Heart right ventricle (tissue), 16 donors: ENCODE data around the gene STAB2. TPM values are rescaled to one million over a fixed set of nuclear protein-coding genes. Genes with fewer than 3 reads are reported as not detected.

Experiments used
- ATAC-seq, 8 donors: fragments of 200-7000 bp; cut with Tn5 transposase; one replicate each; pipeline ENCODE4 v1.9.1; 2020; ENCODE audit warnings: mild to moderate bottlenecking in 8 of 8, moderate library complexity in 8 of 8, moderate number of reproducible peaks in 1 of 8
- DNase-seq, 2 donors: peaks; one replicate each; pipeline ENCODE4 v3.0.0-alpha.2; 2020
- H3K27ac ChIP-seq, 10 donors: fragments of 200-600 bp; sonication (generic) in 2 of 10; one replicate each; pipeline versions ENCODE4 v1.5.0 to v1.8.0; 2020 to 2022; ENCODE audit warnings: mild to moderate bottlenecking in 3 of 10
- H3K27me3 ChIP-seq, 7 donors: fragments of 200-600 bp; one replicate each; pipeline ENCODE4 v1.8.0; 2021 to 2022; ENCODE audit warnings: mild to moderate bottlenecking in 2 of 7
- H3K36me3 ChIP-seq, 9 donors: fragments of 200-600 bp; sonication (generic) in 1 of 9; one replicate each; pipeline versions ENCODE4 v1.5.0 to v1.8.0; 2020 to 2022; ENCODE audit warnings: mild to moderate bottlenecking in 2 of 9
- H3K4me1 ChIP-seq, 9 donors: fragments of 200-600 bp; sonication (generic) in 1 of 9; one replicate each; pipeline versions ENCODE4 v1.5.0 to v1.8.0; 2020 to 2022; ENCODE audit warnings: mild to moderate bottlenecking in 4 of 9
- H3K4me3 ChIP-seq, 10 donors: fragments of 200-600 bp; sonication (generic) in 2 of 10; one replicate each; pipeline versions ENCODE4 v1.5.0 to v1.8.0; 2020 to 2022; ENCODE audit warnings: mild to moderate bottlenecking in 7 of 10, moderate library complexity in 2 of 10
- H3K9me3 ChIP-seq, 11 donors: fragments of 200-600 bp in 10 of 11; sonication (generic) in 2 of 11; one replicate each; pipeline versions ENCODE4 v1.5.0 to v1.8.0; 2013 to 2022; ENCODE audit warnings: mild to moderate bottlenecking in 2 of 11, control low read depth in 1 of 11, moderate library complexity in 1 of 11
- WGBS, 2 donors: extraction: QIAGEN DNeasy Blood & Tissue Kit; methylation state at CpG; one replicate each; pipeline ENCODE4 v1.1.7; 2013; ENCODE audit warnings: inconsistent platforms in 1 of 2; 5-methylcytosine and 5-hydroxymethylcytosine counted together
- intact Hi-C, 10 donors: fragments of 100-400 bp; cut with DNase I; formaldehyde crosslinking; loops; one replicate each; pipeline versions ENCODE4 v1.11.1 to v1.14.2; 2022
- polyA plus RNA-seq, 2 donors: library from polyadenylated mRNA; stranded (reverse); fragments of 200-250 nt; gene quantifications; one replicate each; pipeline ENCODE4 v1.2.3, GENCODE V29; 2013
- total RNA-seq, 10 donors: library from RNA; stranded (reverse); fragmentation: NEBNext Ultra II Directional in 3 of 10; extraction: Animal tissue kit (Norgen Biotek cat#: 25700) in 3 of 10; gene quantifications; one replicate each; pipeline versions ENCODE4 v1.2.1 to v1.2.4, GENCODE V29; 2021 to 2023
- TF ChIP-seq, protein P1 (sequence below), 9 donors: fragments of 200-600 bp; sonication (generic) in 2 of 9; IDR thresholded peaks; one replicate each; pipeline versions ENCODE4 v1.5.0 to v1.8.0; 2021 to 2022; ENCODE audit warnings: antibody characterized with exemption in 9 of 9, mild to moderate bottlenecking in 5 of 9, moderate library complexity in 1 of 9
- donor health status: Arrhythmogenic right ventricular cardiomyopathy.
- donor health status: ischemic (EF 13 %, LVEDD 7.1; RV severe dilation, severe dysfunction).
- donor health status: healthy with polysubstance abuse.
- donor health status: DM: no; HTN: yes; CAD: no.
- donor health status: DM: no; HTN: no; CAD: no.
- donor health status: ischemic (EF 25% LVEDD 6.9; RV normal size, moderate dysfunction).
- donor health status: ischemic (EF 25% LVEDD 5.7; RV mildly dilated, moderate dysfunction).
- donor health status: healthy.
- donor health status: DM: yes; HTN: yes; CAD: no.
- donor health status: Ischemic cardiomyopathy.
- donor health status: ischemic (EF 35%, LVEDD 5.7; RV mildly dilated, moderate dysfunction).
- donor health status: nonischemic (EF 11% LVEDD 7.7; RV severe dilation, severe dysfunction).
- donor health status: DM: yes; HTN: yes; CAD: no.
- donor health status: PGD.
- donor health status: ischemic (EF 29% LVEDD 5.4; RV normal size, mild dysfunction).
- donor health status: nonischemic (EF 23%, LVEDD 6.1; RV moderate dilation, normal function).

Gene STAB2
- total and polyA plus RNA-seq, 12 donors, result 0.01 to 0.50 (median 0.17) TPM; not detected in 3

DNA sequence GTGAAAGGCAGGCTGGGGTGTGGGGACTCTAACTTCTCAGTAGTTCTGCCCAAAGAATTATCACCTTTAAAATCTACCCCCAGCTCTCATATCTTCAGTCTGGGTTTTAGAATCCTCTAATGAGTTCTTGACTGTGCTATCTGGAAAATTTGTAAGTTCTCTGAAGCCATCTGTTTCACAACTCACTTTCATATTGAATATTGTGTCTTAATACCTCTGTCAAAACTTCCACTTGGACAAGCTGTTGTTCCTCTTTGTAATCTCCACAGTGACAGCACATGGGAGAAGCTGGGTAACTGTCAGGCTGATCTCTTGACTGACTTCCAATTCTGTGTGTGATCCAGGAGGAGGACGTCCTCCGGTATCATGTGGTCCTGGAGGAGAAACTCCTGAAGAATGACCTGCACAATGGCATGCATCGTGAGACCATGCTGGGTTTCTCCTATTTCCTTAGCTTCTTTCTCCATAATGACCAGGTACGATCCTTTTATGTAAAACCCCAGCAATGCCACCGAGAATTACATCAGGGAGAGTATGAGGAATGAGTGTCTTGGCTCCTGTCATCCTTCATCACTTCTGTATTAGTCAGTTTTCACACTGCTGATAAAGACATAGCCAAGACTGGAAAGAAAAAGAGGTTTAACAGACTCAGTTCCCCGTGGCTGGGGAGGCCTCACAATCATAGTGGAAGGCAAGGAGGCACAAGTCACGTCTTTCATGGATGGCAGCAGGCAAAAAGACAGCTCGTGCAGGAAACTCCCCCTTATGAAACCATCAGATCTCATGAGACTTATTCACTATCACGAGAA, 111.9 kb downstream of the STAB2 start:
- Histone ChIP-seq H3K4me1 (peaks cover 0 to 21% (median 0%) of the 10 kb centered on the region in 9 donors), H3K27me3 (peaks cover 0 to 23% (median 4%) of the 10 kb centered on the region in 7 donors), H3K36me3 (no peaks in the 10 kb centered on the region), H3K9me3 (no peaks in the 10 kb centered on the region), H3K4me3 (no peak overlapping the region), H3K27ac (peak overlapping the region in 1 of 10 donors; percentile 13)
- TF ChIP-seq, protein P1, sequence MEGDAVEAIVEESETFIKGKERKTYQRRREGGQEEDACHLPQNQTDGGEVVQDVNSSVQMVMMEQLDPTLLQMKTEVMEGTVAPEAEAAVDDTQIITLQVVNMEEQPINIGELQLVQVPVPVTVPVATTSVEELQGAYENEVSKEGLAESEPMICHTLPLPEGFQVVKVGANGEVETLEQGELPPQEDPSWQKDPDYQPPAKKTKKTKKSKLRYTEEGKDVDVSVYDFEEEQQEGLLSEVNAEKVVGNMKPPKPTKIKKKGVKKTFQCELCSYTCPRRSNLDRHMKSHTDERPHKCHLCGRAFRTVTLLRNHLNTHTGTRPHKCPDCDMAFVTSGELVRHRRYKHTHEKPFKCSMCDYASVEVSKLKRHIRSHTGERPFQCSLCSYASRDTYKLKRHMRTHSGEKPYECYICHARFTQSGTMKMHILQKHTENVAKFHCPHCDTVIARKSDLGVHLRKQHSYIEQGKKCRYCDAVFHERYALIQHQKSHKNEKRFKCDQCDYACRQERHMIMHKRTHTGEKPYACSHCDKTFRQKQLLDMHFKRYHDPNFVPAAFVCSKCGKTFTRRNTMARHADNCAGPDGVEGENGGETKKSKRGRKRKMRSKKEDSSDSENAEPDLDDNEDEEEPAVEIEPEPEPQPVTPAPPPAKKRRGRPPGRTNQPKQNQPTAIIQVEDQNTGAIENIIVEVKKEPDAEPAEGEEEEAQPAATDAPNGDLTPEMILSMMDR (IDR thresholded peaks at IDR 0.05), result no peak
- 54 to 63% methylated on average over 9 of the region's 9 CpGs for whole genome bisulfite sequencing, 2 donors
- no peak for DNase-seq
- intact Hi-C loops, result no loop called here
- peak in 3 of 8 donors; percentile 14 to 75 (median 38) for ATAC-seq

DNA sequence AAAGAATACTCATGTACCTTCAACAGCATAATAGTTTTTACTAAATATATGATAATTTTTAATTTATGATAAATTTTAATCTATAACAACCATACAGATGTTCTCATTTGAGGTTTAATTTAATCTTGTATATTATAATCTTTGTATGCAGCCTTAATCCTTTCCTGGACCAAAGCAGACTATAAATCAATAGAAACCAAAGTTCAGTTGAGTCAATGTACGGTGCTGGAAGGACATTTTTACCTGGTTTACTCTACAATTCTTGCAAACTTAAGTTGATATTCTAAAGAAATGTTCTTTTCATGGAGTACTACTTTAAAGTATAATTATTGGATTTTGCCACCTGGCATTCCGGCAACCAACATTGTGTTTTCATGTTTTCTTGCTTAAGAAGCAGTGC, 118.0 kb downstream of the STAB2 start:
- DNase-seq (no peak), ATAC-seq (no peak)
- Histone ChIP-seq H3K36me3 (no peaks in the 10 kb centered on the region), H3K27me3 (no peaks in the 10 kb centered on the region), H3K4me1 (no peaks in the 10 kb centered on the region), H3K27ac (no peak overlapping the region), H3K9me3 (no peaks in the 10 kb centered on the region), H3K4me3 (no peak overlapping the region)
- intact Hi-C loops, result no loop called here
- TF ChIP-seq, protein P1 (IDR thresholded peaks at IDR 0.05), result no peak
- 86 to 91% methylated on average over 2 of the region's 2 CpGs for WGBS, 2 donors

DNA sequence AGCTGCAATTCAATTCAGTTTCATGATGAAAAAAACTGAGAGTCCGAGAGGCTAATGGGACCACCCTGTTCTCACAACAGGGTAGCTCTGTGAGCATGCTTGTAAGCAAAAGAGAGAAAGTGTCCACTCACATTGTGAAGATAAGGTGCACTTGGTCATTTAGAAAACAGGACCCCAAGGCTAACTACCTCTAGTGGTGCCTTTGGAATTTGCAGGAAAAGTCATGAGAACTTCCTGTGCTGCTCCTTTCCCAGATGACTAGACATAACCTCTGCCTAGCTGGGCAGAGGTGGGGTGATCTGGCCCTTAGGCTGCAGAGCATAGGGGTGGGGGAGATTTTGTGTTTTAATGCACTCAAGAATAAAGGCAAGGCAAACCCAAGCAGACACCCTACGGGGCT, 118.9 kb downstream of the STAB2 start:
- no peak for ATAC-seq
- Histone ChIP-seq H3K4me3 (no peak overlapping the region), H3K4me1 (no peaks in the 10 kb centered on the region), H3K36me3 (no peaks in the 10 kb centered on the region), H3K9me3 (no peaks in the 10 kb centered on the region), H3K27ac (no peak overlapping the region), H3K27me3 (no peaks in the 10 kb centered on the region)
- TF ChIP-seq, protein P1 (IDR thresholded peaks at IDR 0.05), result no peak
- no peak for DNase-seq
- 84 to 87% methylated on average over 2 of the region's 2 CpGs for WGBS, 2 donors
- intact Hi-C loops, result no loop called here

DNA sequence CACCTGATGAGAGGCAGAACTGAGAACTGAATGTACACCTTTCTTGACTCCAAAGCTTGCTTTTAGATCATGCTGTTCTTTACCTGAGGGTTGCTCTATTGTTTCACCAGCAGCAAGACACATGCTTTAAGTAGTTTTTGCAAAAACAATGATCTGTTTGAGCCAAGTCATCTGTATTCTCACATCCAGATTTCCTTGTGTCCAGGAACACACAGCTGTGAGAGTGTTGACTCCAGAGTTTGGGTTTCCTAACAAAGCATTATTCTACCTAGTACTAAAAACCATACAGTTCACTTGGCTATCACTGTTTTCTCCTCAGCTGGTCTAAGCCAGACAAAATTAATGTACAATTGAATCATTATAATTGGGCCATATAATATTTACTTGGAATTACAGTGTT, 120.4 kb downstream of the STAB2 start:
- no peak for DNase-seq
- intact Hi-C loops, result no loop called here
- TF ChIP-seq, protein P1 (IDR thresholded peaks at IDR 0.05), result no peak

More for the DNA sequence above, 120.4 kb downstream of the STAB2 start:
- Histone ChIP-seq H3K4me1 (peaks cover 0 to 7% (median 0%) of the 10 kb centered on the region in 9 donors), H3K36me3 (no peaks in the 10 kb centered on the region), H3K9me3 (no peaks in the 10 kb centered on the region), H3K27me3 (no peaks in the 10 kb centered on the region), H3K4me3 (no peak overlapping the region), H3K27ac (no peak overlapping the region)
- ATAC-seq, result no peak
